BJ (cell line): ENCODE measurements around the gene NFIX. TPM values are rescaled to one million over a fixed set of nuclear protein-coding genes. Genes with fewer than 3 reads are reported as not detected.

Source experiments
- CTCF ChIA-PET: fragments of 350-600 bp; formaldehyde crosslinking; extraction: SDS; loops from one replicate; lab custom pipeline; 2021; ENCODE audit warnings: antibody characterized with exemption, inconsistent platforms; lab: Yijun Ruan, JAX
- POLR2A ChIA-PET: fragments of 300-600 bp; sonication (Branson Sonifier 250); formaldehyde crosslinking; extraction: SDS; loops from one replicate; lab custom pipeline; 2021; ENCODE audit warnings: antibody characterized with exemption; lab: Charles Lee
- DNase-seq: peaks from one replicate; pipeline ENCODE4 v3.0.0-alpha.2; 2011; ENCODE audit warnings: low read depth
- H3K27me3 ChIP-seq: 2 replicates; pipeline ENCODE4 v1.6.0; 2011; ENCODE audit warnings: low read length; ENCODE audit not compliant: control insufficient read depth, insufficient read depth
- H3K36me3 ChIP-seq: 2 replicates; pipeline ENCODE4 v1.5.1; 2011; ENCODE audit warnings: low read length; ENCODE audit not compliant: control insufficient read depth, insufficient read depth
- H3K4me3 ChIP-seq: 2 replicates; pipeline ENCODE4 v1.5.1; 2011; ENCODE audit warnings: low read depth, mild to moderate bottlenecking, control low read depth, low read length
- CTCF ChIP-seq: IDR thresholded peaks from 2 replicates; pipeline ENCODE4 v1.5.1; 2011; ENCODE audit warnings: low read depth, mild to moderate bottlenecking, control low read depth, inconsistent platforms, low read length, moderate library complexity; ENCODE audit not compliant: insufficient read depth
- polyA plus RNA-seq: library from polyadenylated mRNA; depleted of rRNA; stranded (reverse); fragments of >200 nt; gene quantifications from 2 replicates; pipeline ENCODE4 v1.2.3, GENCODE V29; 2011

Gene NFIX
- polyA plus RNA-seq, 1 experiment, result 29.4 TPM

- no peaks in the 10 kb centered on the region for H3K27me3 ChIP-seq
- ChIA-PET CTCF (interaction anchor here (0.8 to 4.0 kb wide), 15 partner anchors 9 to 156 kb away, joined by 3 to 25 read pairs (median 3); partner anchors contain the start of gene NACC1), POLR2A (no interaction called here)
- DNase-seq, result no peak
- no peak overlapping the region for H3K4me3 ChIP-seq
- TF ChIP-seq CTCF, result peak; percentile 74
- peaks cover 9% of the 10 kb centered on the region for H3K36me3 ChIP-seq
Observed at GRCh38 chr19:13104360-13104847, 109.1 kb downstream of the NFIX start.

GRCh38 chr19:13104848-13105711, 109.8 kb downstream of the NFIX start:
- Histone ChIP-seq H3K27me3 (no peaks in the 10 kb centered on the region), H3K4me3 (no peak overlapping the region), H3K36me3 (peaks cover 12% of the 10 kb centered on the region)
- TF ChIP-seq CTCF, result no peak
- ChIA-PET POLR2A (no interaction called here), CTCF (interaction anchor here (0.6 to 4.0 kb wide), 17 partner anchors 10 to 156 kb away, joined by 3 to 25 read pairs (median 3); partner anchors contain the start of gene NACC1)
- no peak for DNase-seq

GRCh38 chr19:13109361-13110098, 114.3 kb downstream of the NFIX start:
- ChIA-PET POLR2A (no interaction called here), CTCF (no interaction called here)
- TF ChIP-seq CTCF, result no peak
- Histone ChIP-seq H3K4me3 (no peak overlapping the region), H3K36me3 (peaks cover 17% of the 10 kb centered on the region), H3K27me3 (no peaks in the 10 kb centered on the region)
- no peak for DNase-seq

- no peaks in the 10 kb centered on the region for H3K27me3 ChIP-seq
- no peak for DNase-seq
- POLR2A ChIA-PET, result no interaction called here
- CTCF ChIA-PET, result interaction anchor here (0.9 kb wide), 1 partner anchor 145 kb away, joined by 3 read pairs; no protein-coding TSS in a partner anchor
- no peak overlapping the region for H3K4me3 ChIP-seq
- peaks cover 17% of the 10 kb centered on the region for H3K36me3 ChIP-seq
- TF ChIP-seq CTCF, result no peak
Observed at GRCh38 chr19:13110099-13110610, 114.9 kb downstream of the NFIX start.
